Measurements from ENCODE around the gene TMA7B. TPM values are rescaled to one million over a fixed set of nuclear protein-coding genes. Genes with fewer than 3 reads are reported as not detected.

Gene TMA7B
- total RNA-seq, 4 donors from 2014 or later, result not detected

DNA sequence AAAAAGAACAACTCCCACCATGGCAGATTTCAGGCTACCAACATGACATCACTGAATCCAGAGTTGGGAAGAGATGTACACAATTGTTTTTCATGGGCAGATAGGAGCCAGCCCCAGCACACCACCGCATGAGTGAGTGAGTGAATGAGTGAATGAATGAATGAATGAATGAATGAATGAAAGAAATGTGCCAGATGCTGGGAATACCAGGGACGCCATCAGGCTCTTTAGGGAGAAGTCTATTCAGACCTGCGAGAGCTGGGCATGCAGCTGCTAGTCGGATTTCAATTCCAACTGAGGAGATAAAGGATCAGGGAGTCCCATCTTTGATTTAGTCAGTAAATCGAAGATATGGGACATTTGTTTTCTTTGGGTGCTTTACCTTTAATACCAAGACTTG lies 19.3 kb downstream of the TMA7B start:
- Histone ChIP-seq H3K27me3 (peaks cover 0 to 28% (median 6%) of the 10 kb centered on the region in 3 donors), H3K9me3 (no peaks in the 10 kb centered on the region), H3K4me3 (no peak overlapping the region), H3K27ac (no peak overlapping the region), H3K4me1 (no peaks in the 10 kb centered on the region), H3K36me3 (no peaks in the 10 kb centered on the region)
- no peak for ATAC-seq
- no peak for TF ChIP-seq POLR2A (IDR thresholded peaks at IDR 0.05)
- TF ChIP-seq, protein P1, sequence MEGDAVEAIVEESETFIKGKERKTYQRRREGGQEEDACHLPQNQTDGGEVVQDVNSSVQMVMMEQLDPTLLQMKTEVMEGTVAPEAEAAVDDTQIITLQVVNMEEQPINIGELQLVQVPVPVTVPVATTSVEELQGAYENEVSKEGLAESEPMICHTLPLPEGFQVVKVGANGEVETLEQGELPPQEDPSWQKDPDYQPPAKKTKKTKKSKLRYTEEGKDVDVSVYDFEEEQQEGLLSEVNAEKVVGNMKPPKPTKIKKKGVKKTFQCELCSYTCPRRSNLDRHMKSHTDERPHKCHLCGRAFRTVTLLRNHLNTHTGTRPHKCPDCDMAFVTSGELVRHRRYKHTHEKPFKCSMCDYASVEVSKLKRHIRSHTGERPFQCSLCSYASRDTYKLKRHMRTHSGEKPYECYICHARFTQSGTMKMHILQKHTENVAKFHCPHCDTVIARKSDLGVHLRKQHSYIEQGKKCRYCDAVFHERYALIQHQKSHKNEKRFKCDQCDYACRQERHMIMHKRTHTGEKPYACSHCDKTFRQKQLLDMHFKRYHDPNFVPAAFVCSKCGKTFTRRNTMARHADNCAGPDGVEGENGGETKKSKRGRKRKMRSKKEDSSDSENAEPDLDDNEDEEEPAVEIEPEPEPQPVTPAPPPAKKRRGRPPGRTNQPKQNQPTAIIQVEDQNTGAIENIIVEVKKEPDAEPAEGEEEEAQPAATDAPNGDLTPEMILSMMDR (IDR thresholded peaks at IDR 0.05 in 4 of 5, conservative IDR thresholded peaks at IDR 0.05 in 1 of 5), result no peak
- DNase-seq, result no peak
- intact Hi-C loops (cut with DNase I; ENCODE audit: low total_unique reads), result no loop called here
- in situ Hi-C loops (cut with MboI; ENCODE audit: low sequenced_read_pairs in 4 of 4), result no loop called here

DNA sequence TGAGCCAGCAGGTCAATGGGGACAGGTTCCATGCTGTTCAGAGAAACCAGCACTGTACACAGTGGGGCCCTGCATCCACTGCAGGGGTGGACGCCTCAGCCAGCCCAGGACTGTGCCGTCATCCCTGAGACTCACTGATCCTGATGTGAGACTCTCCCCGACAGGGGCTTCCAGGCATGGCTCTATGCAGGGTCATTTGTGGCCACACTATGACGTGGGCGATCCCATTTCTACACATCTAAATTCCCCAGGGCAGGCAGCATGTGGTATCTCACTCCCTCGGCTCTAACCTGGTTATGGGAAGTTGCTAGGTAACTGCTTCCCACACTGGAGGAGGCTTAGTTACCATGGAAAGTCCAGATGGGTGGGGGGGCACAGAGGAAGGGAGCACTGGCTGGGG lies 20.4 kb downstream of the TMA7B start:
- H3K4me3 ChIP-seq, result no peak overlapping the region
- H3K36me3 ChIP-seq, result no peaks in the 10 kb centered on the region
- in situ Hi-C loops (cut with MboI; ENCODE audit: low sequenced_read_pairs in 4 of 4), result no loop called here
- TF ChIP-seq, protein P1 (IDR thresholded peaks at IDR 0.05 in 4 of 5, conservative IDR thresholded peaks at IDR 0.05 in 1 of 5), result no peak
- no peak for TF ChIP-seq POLR2A (IDR thresholded peaks at IDR 0.05)
- DNase-seq (no peak), ATAC-seq (no peak)
- H3K4me1 ChIP-seq, result no peaks in the 10 kb centered on the region
- no peaks in the 10 kb centered on the region for H3K9me3 ChIP-seq
- no peak overlapping the region for H3K27ac ChIP-seq
- intact Hi-C loops (cut with DNase I; ENCODE audit: low total_unique reads), result no loop called here
- H3K27me3 ChIP-seq, result peaks cover 0 to 28% (median 6%) of the 10 kb centered on the region in 3 donors

DNA sequence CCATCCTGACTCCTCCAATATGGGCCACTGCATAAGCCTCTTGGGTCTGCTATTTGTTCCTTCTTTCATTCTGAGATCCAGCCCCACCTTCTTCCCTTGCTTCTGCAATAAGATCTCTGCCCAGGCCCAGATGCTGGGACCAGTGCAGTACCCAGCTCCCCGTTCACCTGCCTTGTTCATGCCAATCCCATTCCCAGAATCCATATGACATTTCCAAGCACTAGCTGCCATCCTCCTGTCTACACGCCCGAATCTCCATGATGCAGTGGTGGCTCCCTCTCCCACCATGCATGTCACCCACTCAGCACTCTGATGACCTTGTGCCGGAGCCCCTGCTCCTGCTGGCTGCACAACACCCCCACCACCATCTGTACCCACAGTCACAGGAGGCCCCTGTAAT lies 23.1 kb downstream of the TMA7B start:
- in situ Hi-C loops (cut with MboI; ENCODE audit: low sequenced_read_pairs in 4 of 4), result no loop called here
- TF ChIP-seq, protein P1 (IDR thresholded peaks at IDR 0.05 in 4 of 5, conservative IDR thresholded peaks at IDR 0.05 in 1 of 5), result no peak
- TF ChIP-seq POLR2A (IDR thresholded peaks at IDR 0.05), result no peak
- Histone ChIP-seq H3K36me3 (no peaks in the 10 kb centered on the region), H3K27me3 (peaks cover 0 to 11% (median 0%) of the 10 kb centered on the region in 3 donors), H3K27ac (no peak overlapping the region), H3K9me3 (no peaks in the 10 kb centered on the region), H3K4me3 (no peak overlapping the region), H3K4me1 (no peaks in the 10 kb centered on the region)
- intact Hi-C loops (cut with DNase I; ENCODE audit: low total_unique reads), result no loop called here
- DNase-seq, result no peak
- no peak for ATAC-seq

DNA sequence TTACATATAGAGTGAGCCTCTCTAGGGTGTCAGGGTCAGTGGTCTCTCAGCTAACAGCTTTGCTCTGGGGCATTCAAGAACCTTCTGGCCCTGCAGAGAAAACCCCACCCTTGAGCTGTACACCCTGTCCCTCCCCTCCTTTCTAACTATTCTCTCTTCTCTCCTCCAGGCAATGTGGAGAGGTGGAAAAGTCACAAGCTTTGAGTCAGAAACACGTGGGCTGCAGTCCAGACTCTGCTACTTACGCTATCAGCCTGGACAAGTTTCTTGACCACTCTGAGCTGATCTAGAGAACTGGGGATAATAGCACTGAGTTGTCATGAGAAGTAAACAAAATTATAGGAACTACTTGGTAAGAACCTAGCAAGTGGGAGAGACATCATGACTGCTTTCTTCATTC lies 23.8 kb downstream of the TMA7B start:
- no peak overlapping the region for H3K4me3 ChIP-seq
- H3K9me3 ChIP-seq, result no peaks in the 10 kb centered on the region
- peaks cover 0 to 7% (median 0%) of the 10 kb centered on the region in 3 donors for H3K27me3 ChIP-seq
- no peaks in the 10 kb centered on the region for H3K36me3 ChIP-seq
- ATAC-seq (no peak), DNase-seq (no peak)
- intact Hi-C loops (cut with DNase I; ENCODE audit: low total_unique reads), result no loop called here
- no peak overlapping the region for H3K27ac ChIP-seq
- TF ChIP-seq, protein P1 (IDR thresholded peaks at IDR 0.05 in 4 of 5, conservative IDR thresholded peaks at IDR 0.05 in 1 of 5), result no peak
- no peak for TF ChIP-seq POLR2A (IDR thresholded peaks at IDR 0.05)
- in situ Hi-C loops (cut with MboI; ENCODE audit: low sequenced_read_pairs in 4 of 4), result no loop called here
- H3K4me1 ChIP-seq, result no peaks in the 10 kb centered on the region

DNA sequence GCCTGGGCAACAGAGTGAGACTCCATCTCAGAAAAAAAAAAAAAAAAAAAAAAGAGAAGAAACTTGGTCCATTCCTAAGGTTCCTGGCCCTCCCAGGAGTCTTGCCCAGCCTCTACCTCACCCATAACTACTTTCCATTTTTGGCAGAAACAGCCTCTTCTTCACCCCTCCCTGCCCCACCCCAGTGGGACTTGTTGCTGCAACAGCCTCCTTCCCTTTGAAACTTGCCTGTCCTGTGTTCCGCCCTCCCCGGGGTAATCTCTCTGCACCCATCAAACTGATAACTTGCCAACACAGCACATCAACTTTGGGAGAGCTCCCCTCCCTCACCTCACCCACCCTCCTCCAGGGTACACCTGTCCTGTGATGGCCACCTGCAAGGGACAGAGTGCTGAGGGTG lies 24.5 kb downstream of the TMA7B start:
- no peaks in the 10 kb centered on the region for H3K36me3 ChIP-seq
- no peak for ATAC-seq
- TF ChIP-seq, protein P1 (IDR thresholded peaks at IDR 0.05 in 4 of 5, conservative IDR thresholded peaks at IDR 0.05 in 1 of 5), result no peak
- no peak for TF ChIP-seq POLR2A (IDR thresholded peaks at IDR 0.05)
- no peak overlapping the region for H3K4me3 ChIP-seq
- intact Hi-C loops (cut with DNase I; ENCODE audit: low total_unique reads) (no loop called here), in situ Hi-C loops (cut with MboI; ENCODE audit: low sequenced_read_pairs in 4 of 4) (no loop called here)
- no peaks in the 10 kb centered on the region for H3K9me3 ChIP-seq
- DNase-seq, result no peak
- H3K4me1 ChIP-seq, result no peaks in the 10 kb centered on the region
- H3K27ac ChIP-seq, result no peak overlapping the region
- H3K27me3 ChIP-seq, result peaks cover 0 to 5% (median 0%) of the 10 kb centered on the region in 3 donors

Data from gastrocnemius medialis (tissue), 4 donors.